CD4-positive, CD25-positive, alpha-beta regulatory T cell (primary cell): Measurements from ENCODE around the gene ENC1. TPM values are rescaled to one million over a fixed set of nuclear protein-coding genes. Genes with fewer than 3 reads are reported as not detected.

Source experiments
- ATAC-seq, 2 donors: fragments of 150-1000 bp; cut with Tn5 transposase; one replicate each; pipeline ENCODE4 v1.10.0; 2021; ENCODE audit warnings: low read depth in 2 of 2, moderate number of reproducible peaks in 2 of 2, moderate library complexity in 1 of 2
- DNase-seq, 3 donors: peaks; one replicate each; pipeline versions ENCODE4 v3.0.0 to v3.0.0-alpha.2; 2012 to 2022; ENCODE audit warnings: mixed read lengths in 1 of 3
- H3K27ac ChIP-seq: one replicate; pipeline ENCODE4 v1.7.0; 2013; ENCODE audit warnings: mild to moderate bottlenecking, low read length; ENCODE audit not compliant: insufficient read depth, poor library complexity, severe bottlenecking
- H3K27me3 ChIP-seq: one replicate; pipeline ENCODE4 v1.7.0; 2013; ENCODE audit warnings: low read length; ENCODE audit not compliant: control insufficient read depth, insufficient read depth
- H3K36me3 ChIP-seq: one replicate; pipeline ENCODE4 v1.7.0; 2013; ENCODE audit warnings: mild to moderate bottlenecking, low read length, moderate library complexity; ENCODE audit not compliant: control insufficient read depth, insufficient read depth
- H3K4me1 ChIP-seq: 2 replicates; pipeline ENCODE4 v1.7.0; 2013; ENCODE audit warnings: mild to moderate bottlenecking, low read length; ENCODE audit not compliant: insufficient read depth, control insufficient read depth, poor library complexity, severe bottlenecking
- H3K4me3 ChIP-seq: one replicate; pipeline ENCODE4 v1.7.0; 2013; ENCODE audit warnings: low read depth, mild to moderate bottlenecking, low read length, moderate library complexity
- H3K9me3 ChIP-seq, 2 experiments: 1 replicate in 1 of 2; 2 replicates in 1 of 2; pipeline ENCODE4 v1.7.0; 2013; ENCODE audit warnings: low read length in 2 of 2, mild to moderate bottlenecking in 1 of 2, moderate library complexity in 1 of 2; ENCODE audit not compliant: control insufficient read depth in 2 of 2
- H3K27ac Mint-ChIP-seq, 3 donors: one replicate each; pipeline ENCODE4 v1.8.0; 2020 to 2022; ENCODE audit warnings: mild to moderate bottlenecking in 3 of 3, mixed read lengths in 3 of 3, moderate library complexity in 2 of 3
- H3K27me3 Mint-ChIP-seq: one replicate; pipeline ENCODE4 v1.8.0; 2022; ENCODE audit warnings: mild to moderate bottlenecking, mixed read lengths
- H3K36me3 Mint-ChIP-seq: one replicate; pipeline ENCODE4 v1.8.0; 2020; ENCODE audit warnings: mixed read lengths
- H3K4me1 Mint-ChIP-seq, 4 donors: one replicate each; pipeline ENCODE4 v1.8.0; 2020 to 2022; ENCODE audit warnings: mixed read lengths in 4 of 4, mild to moderate bottlenecking in 1 of 4
- H3K4me3 Mint-ChIP-seq, 4 donors: one replicate each; pipeline ENCODE4 v1.8.0; 2020 to 2022; ENCODE audit warnings: mild to moderate bottlenecking in 4 of 4, mixed read lengths in 4 of 4, moderate library complexity in 3 of 4
- H3K9me3 Mint-ChIP-seq, 7 donors: one replicate each; pipeline ENCODE4 v1.8.0; 2020 to 2022; ENCODE audit warnings: mixed read lengths in 7 of 7, mild to moderate bottlenecking in 3 of 7, moderate library complexity in 2 of 7
- polyA plus RNA-seq, 4 donors: library from polyadenylated mRNA; unstranded; fragments of 300-500 nt; fragmentation: Illumina TruSeq; gene quantifications; one replicate each; pipeline ENCODE4 v1.2.3, GENCODE V29; 2021
- total RNA-seq: library from RNA; stranded (reverse); gene quantifications from one replicate; pipeline ENCODE4 v1.2.3, GENCODE V29; 2022

ENC1 gene
- total and polyA plus RNA-seq, 5 donors from 2014 or later = 0.10 to 6.8 (median 0.48) TPM; not detected in 1

GRCh38 chr5:74642543-74642863, 2.0 kb upstream of the ENC1 start:
- Mint-ChIP-seq H3K9me3 (no peaks in the 10 kb centered on the region), H3K27ac (no peak overlapping the region), H3K4me1 (peaks cover 7 to 28% (median 18%) of the 10 kb centered on the region in 4 donors), H3K27me3 (peaks cover 85% of the 10 kb centered on the region), H3K36me3 (no peaks in the 10 kb centered on the region), H3K4me3 (peak overlapping the region in 3 of 4 donors; percentile 15 to 89 (median 88))
- no peak overlapping the region for H3K27ac ChIP-seq
- H3K36me3 ChIP-seq = no peaks in the 10 kb centered on the region
- DNase-seq (no peak), ATAC-seq (no peak)
- no peak overlapping the region for H3K4me3 ChIP-seq
- H3K27me3 ChIP-seq = peaks cover 35% of the 10 kb centered on the region
- H3K9me3 ChIP-seq = no peaks in the 10 kb centered on the region
- peaks cover 27% of the 10 kb centered on the region for H3K4me1 ChIP-seq

GRCh38 chr5:74641735-74642542, 1.4 kb upstream of the ENC1 start:
- DNase-seq = peak in 2 of 3 donors; percentile 13 to 19
- peaks cover 40% of the 10 kb centered on the region for H3K27me3 ChIP-seq
- Mint-ChIP-seq H3K27ac (no peak overlapping the region), H3K9me3 (no peaks in the 10 kb centered on the region), H3K27me3 (peaks cover 87% of the 10 kb centered on the region), H3K36me3 (no peaks in the 10 kb centered on the region), H3K4me1 (peaks cover 7 to 28% (median 18%) of the 10 kb centered on the region in 4 donors), H3K4me3 (peak overlapping the region; percentile 15 to 90 (median 88))
- no peaks in the 10 kb centered on the region for H3K36me3 ChIP-seq
- H3K9me3 ChIP-seq = no peaks in the 10 kb centered on the region
- H3K4me3 ChIP-seq = no peak overlapping the region
- H3K4me1 ChIP-seq = peaks cover 27% of the 10 kb centered on the region
- no peak overlapping the region for H3K27ac ChIP-seq
- no peak for ATAC-seq

- H3K36me3 Mint-ChIP-seq = no peaks in the 10 kb centered on the region
- Histone ChIP-seq H3K27me3 (peaks cover 39% of the 10 kb centered on the region), H3K27ac (no peak overlapping the region), H3K36me3 (no peaks in the 10 kb centered on the region), H3K4me1 (peaks cover 27% of the 10 kb centered on the region), H3K9me3 (no peaks in the 10 kb centered on the region), H3K4me3 (no peak overlapping the region)
- H3K4me3 Mint-ChIP-seq = peak overlapping the region in 3 of 4 donors; percentile 88 to 90 (median 89)
- H3K9me3 Mint-ChIP-seq = no peaks in the 10 kb centered on the region
- peaks cover 7 to 28% (median 18%) of the 10 kb centered on the region in 4 donors for H3K4me1 Mint-ChIP-seq
- peak in 1 of 3 donors; percentile 28 for DNase-seq
- peak in 1 of 2 donors; percentile 10 for ATAC-seq
- no peak overlapping the region for H3K27ac Mint-ChIP-seq
- peaks cover 82% of the 10 kb centered on the region for H3K27me3 Mint-ChIP-seq
Observed at GRCh38 chr5:74640954-74641734, 616 bp upstream of the ENC1 start.

GRCh38 chr5:74639807-74640449, 600 bp downstream of the ENC1 start:
- Histone ChIP-seq H3K36me3 (no peaks in the 10 kb centered on the region), H3K27ac (no peak overlapping the region), H3K9me3 (no peaks in the 10 kb centered on the region), H3K4me1 (peaks cover 27% of the 10 kb centered on the region), H3K4me3 (peak overlapping the region; percentile 66), H3K27me3 (peaks cover 39% of the 10 kb centered on the region)
- no peaks in the 10 kb centered on the region for H3K36me3 Mint-ChIP-seq
- no peaks in the 10 kb centered on the region for H3K9me3 Mint-ChIP-seq
- peak; percentile 26 to 32 for ATAC-seq
- DNase-seq = peak in 2 of 3 donors; percentile 21 to 34
- H3K4me1 Mint-ChIP-seq = peaks cover 7 to 28% (median 18%) of the 10 kb centered on the region in 4 donors
- H3K4me3 Mint-ChIP-seq = peak overlapping the region; percentile 28 to 90 (median 88)
- no peak overlapping the region for H3K27ac Mint-ChIP-seq
- H3K27me3 Mint-ChIP-seq = peaks cover 70% of the 10 kb centered on the region

- Histone ChIP-seq H3K36me3 (no peaks in the 10 kb centered on the region), H3K27ac (no peak overlapping the region), H3K27me3 (peaks cover 38% of the 10 kb centered on the region), H3K9me3 (no peaks in the 10 kb centered on the region), H3K4me3 (peak overlapping the region; percentile 66), H3K4me1 (peaks cover 27% of the 10 kb centered on the region)
- no peak for ATAC-seq
- Mint-ChIP-seq H3K27ac (no peak overlapping the region), H3K27me3 (peaks cover 62% of the 10 kb centered on the region), H3K4me1 (peaks cover 7 to 28% (median 18%) of the 10 kb centered on the region in 4 donors), H3K4me3 (peak overlapping the region; percentile 28 to 90 (median 88)), H3K9me3 (no peaks in the 10 kb centered on the region), H3K36me3 (no peaks in the 10 kb centered on the region)
- no peak for DNase-seq
Observed at GRCh38 chr5:74638970-74639806, 1.3 kb downstream of the ENC1 start.

GRCh38 chr5:74638544-74638969, 2.0 kb downstream of the ENC1 start:
- Mint-ChIP-seq H3K27ac (no peak overlapping the region), H3K27me3 (peaks cover 56% of the 10 kb centered on the region), H3K36me3 (no peaks in the 10 kb centered on the region), H3K9me3 (no peaks in the 10 kb centered on the region), H3K4me1 (peaks cover 7 to 28% (median 18%) of the 10 kb centered on the region in 4 donors), H3K4me3 (peak overlapping the region in 3 of 4 donors; percentile 28 to 88 (median 51))
- no peak for ATAC-seq
- peaks cover 33% of the 10 kb centered on the region for H3K27me3 ChIP-seq
- H3K4me1 ChIP-seq = peaks cover 27% of the 10 kb centered on the region
- DNase-seq = no peak
- no peak overlapping the region for H3K4me3 ChIP-seq
- no peaks in the 10 kb centered on the region for H3K9me3 ChIP-seq
- H3K36me3 ChIP-seq = no peaks in the 10 kb centered on the region
- no peak overlapping the region for H3K27ac ChIP-seq

- Histone ChIP-seq H3K4me3 (no peak overlapping the region), H3K27ac (no peak overlapping the region), H3K9me3 (no peaks in the 10 kb centered on the region), H3K4me1 (peaks cover 25% of the 10 kb centered on the region), H3K27me3 (peaks cover 29% of the 10 kb centered on the region), H3K36me3 (no peaks in the 10 kb centered on the region)
- H3K9me3 Mint-ChIP-seq = no peaks in the 10 kb centered on the region
- peaks cover 13 to 29% (median 16%) of the 10 kb centered on the region in 4 donors for H3K4me1 Mint-ChIP-seq
- DNase-seq (no peak), ATAC-seq (no peak)
- peaks cover 39% of the 10 kb centered on the region for H3K27me3 Mint-ChIP-seq
- no peak overlapping the region for H3K4me3 Mint-ChIP-seq
- no peaks in the 10 kb centered on the region for H3K36me3 Mint-ChIP-seq
- H3K27ac Mint-ChIP-seq = no peak overlapping the region
Observed at GRCh38 chr5:74636552-74636951, 4.0 kb downstream of the ENC1 start.
